Measurements from ENCODE around the gene SPATS2L. TPM values are rescaled to one million over a fixed set of nuclear protein-coding genes. Genes with fewer than 3 reads are reported as not detected.
A peak's percentile ranks its signal among the peaks of the same experiment; 100 is the strongest.

The SPATS2L gene
- total RNA-seq, 1 experiment from 2014 or later = 158 TPM

- DNase-seq (ENCODE audit: low read depth) = no peak
These were observed 17.6 kb upstream of the SPATS2L start for GRCh38 chr2:200288670-200289429.

GRCh38 chr2:200296118-200296517, 10.4 kb upstream of the SPATS2L start:
- no peak for DNase-seq (ENCODE audit: low read depth)

GRCh38 chr2:200297100-200297499, 9.4 kb upstream of the SPATS2L start:
- no peak for DNase-seq (ENCODE audit: low read depth)

- no peak for DNase-seq (ENCODE audit: low read depth)
These were observed 8.5 kb upstream of the SPATS2L start for GRCh38 chr2:200297989-200298388.

GRCh38 chr2:200298816-200299215, 7.7 kb upstream of the SPATS2L start:
- DNase-seq (ENCODE audit: low read depth) = no peak

GRCh38 chr2:200300065-200300464, 6.4 kb upstream of the SPATS2L start:
- DNase-seq (ENCODE audit: low read depth) = no peak

GRCh38 chr2:200300638-200301314, 5.7 kb upstream of the SPATS2L start:
- DNase-seq (ENCODE audit: low read depth) = peak; percentile 92

- DNase-seq (ENCODE audit: low read depth) = peak; percentile 33
These were observed 4.3 kb upstream of the SPATS2L start for GRCh38 chr2:200301953-200302858.

GRCh38 chr2:200302940-200303727, 3.4 kb upstream of the SPATS2L start:
- peak; percentile 95 for DNase-seq (ENCODE audit: low read depth)

GRCh38 chr2:200305797-200306195, 697 bp upstream of the SPATS2L start:
- peak; percentile 46 for DNase-seq (ENCODE audit: low read depth)

GRCh38 chr2:200306931-200307723, 634 bp downstream of the SPATS2L start:
- peak; percentile 15 for DNase-seq (ENCODE audit: low read depth)

GRCh38 chr2:200307724-200308545, 1.4 kb downstream of the SPATS2L start:
- DNase-seq (ENCODE audit: low read depth) = peak; percentile 57

- DNase-seq (ENCODE audit: low read depth) = peak; percentile 63
These were observed 2.2 kb downstream of the SPATS2L start for GRCh38 chr2:200308546-200309295.

- DNase-seq (ENCODE audit: low read depth) = no peak
These were observed 3.0 kb downstream of the SPATS2L start for GRCh38 chr2:200309296-200310049.

GRCh38 chr2:200310545-200310971, 4.1 kb downstream of the SPATS2L start:
- peak; percentile 40 for DNase-seq (ENCODE audit: low read depth)

GRCh38 chr2:200311139-200311538, 4.6 kb downstream of the SPATS2L start:
- DNase-seq (ENCODE audit: low read depth) = no peak

- no peak for DNase-seq (ENCODE audit: low read depth)
These were observed 8.6 kb downstream of the SPATS2L start for GRCh38 chr2:200314976-200315567.

Data from HT1080 (cell line).